HG03558 (cell line): Measurements from ENCODE around the gene ARPC4.
"Not testable (repeated sequence)": the region's sequence is repeated elsewhere in the genome, so short reads cannot be mapped to it uniquely, and the experiment has no call there.

ENCODE experiments used
- ATAC-seq: cut with Tn5 transposase; IDR thresholded peaks from one replicate; pipeline ENCODE4 v1.9.1; 2021; ENCODE audit warnings: moderate number of reproducible peaks; ENCODE audit not compliant: unreplicated experiment; ENCODE audit errors: extremely low read depth

Gene ARPC4

DNA sequence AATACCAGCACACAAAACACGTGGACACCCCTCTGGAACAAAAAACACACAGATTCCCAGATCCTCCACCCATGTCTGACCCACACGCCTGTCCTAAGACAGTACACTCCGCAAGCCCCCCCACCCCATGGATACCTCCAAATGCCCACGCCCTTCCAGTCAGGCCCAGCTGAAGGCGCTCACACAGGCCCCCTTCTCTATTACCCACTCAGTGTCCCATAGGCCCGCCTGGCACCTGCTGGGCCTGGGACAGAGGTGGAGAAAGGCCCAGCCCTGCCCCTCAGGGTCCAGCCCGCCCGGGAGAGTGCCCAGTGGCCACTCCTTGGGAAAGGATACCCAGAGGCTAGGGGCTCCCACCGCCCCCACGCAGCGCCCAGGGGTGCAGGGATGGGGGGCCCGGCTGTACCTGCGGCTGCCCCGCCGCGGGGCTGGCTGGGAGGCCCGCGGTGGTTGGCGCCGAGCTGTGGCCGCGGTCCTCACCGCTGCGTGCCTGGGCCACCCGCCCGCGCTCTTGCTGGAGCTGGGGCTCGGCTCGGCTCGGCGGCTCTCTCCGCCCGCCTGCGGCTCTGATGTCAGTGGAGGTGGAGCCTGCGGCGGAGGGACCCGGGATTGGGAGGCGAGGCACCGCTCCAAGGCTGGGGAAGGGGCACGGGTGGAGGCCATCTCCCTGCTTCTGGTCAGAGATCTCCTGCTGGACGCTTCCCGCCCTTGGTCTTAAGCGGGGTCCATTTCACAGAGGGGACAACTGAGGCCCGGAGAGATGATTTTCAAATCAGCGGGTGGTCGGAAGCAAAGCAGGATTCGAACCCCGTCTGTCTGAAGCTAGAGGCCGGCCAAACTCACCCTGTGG lies 23.2 kb upstream of the ARPC4 start, which contains the start of gene CAMK1:
TSS of gene CAMK1 (minus strand) at position 522 of the 850 bp plus-strand sequence. CDS start 2,198 bp downstream, outside the sequence.
- ATAC-seq: no peak

DNA sequence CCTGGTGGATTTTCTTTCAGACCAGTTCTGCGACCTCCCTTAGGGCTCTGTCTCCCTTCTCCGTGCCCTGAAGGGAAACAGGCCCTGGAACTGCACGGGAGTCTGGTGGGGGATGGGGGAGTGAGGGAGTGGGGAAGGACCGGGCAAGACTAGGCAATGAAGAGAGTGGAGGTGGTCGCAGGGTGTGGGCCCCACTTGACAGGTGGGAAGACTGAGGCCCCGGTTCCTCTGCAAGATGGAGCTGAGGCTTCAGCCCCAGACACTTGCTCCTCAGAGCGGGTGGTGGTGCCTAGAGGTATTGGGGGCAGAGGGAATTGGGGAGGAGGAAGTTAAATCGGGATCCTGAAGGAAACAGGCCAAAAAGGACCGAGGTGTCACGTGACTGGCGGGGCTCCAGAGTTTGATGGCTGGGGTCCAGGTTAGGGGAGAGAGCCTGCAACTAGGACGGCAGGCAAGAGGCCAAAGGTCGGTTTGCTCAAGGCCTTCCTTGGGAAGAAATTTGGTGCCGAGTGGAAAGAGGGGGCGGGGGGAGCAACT lies 22.5 kb upstream of the ARPC4 start:
- no peak for ATAC-seq

DNA sequence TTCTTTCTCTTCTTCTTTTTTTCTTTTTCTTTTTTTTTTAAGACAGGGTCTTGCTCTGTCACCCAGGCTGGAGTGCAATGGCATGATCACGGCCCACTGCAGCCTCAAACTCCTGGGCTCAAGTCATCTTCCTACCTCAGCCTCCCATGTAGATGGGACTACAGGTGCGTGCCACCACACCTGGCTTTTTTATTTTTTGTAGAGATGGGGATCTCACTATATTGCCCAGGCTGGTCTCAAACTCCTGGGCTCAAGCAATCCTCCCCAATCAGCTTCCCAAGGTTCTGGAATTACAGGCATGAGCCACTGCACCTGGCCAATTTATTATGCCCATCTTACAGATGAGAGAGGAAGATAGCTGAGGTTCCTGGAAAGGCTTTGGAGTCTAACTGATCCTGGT lies 21.9 kb upstream of the ARPC4 start:
- not testable (repeated sequence) for ATAC-seq

DNA sequence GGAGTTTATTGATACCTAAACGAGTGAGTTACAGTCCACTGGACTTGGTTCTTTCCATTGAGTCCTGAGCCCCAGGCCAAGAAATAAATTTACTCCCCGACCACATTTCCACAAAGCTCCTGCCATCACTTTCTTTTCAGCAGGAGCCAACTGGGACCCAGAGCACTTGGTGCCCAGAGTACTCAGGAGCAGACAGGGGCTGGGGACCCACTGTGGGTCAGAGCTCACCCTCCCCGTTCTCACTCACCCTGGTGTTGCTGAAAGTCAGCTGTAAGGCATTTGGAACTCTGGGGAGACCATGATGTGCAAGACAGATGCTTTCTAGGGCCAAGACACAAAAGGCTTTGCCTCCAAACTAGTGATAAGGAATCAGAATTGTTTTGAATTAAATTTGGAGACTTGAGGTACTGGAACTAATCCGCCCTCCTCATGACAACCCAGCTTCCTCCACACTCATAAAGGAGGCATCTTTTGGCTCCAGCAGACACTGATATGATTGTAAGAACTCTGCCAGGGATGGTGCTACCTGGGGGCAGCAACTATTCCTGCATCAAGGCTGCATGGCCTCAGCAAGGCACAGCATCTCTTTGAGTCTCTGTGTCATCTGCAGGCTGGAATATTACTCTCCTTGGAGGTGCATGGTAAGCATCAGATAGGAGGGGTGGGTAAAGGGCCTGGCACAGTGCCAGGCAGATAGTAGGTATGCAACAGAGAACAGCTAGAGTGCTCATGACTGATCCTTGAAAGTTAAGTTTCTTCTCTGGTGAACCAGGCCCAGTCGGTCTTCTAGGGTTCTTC lies 15.8 kb upstream of the ARPC4 start:
- no peak for ATAC-seq

DNA sequence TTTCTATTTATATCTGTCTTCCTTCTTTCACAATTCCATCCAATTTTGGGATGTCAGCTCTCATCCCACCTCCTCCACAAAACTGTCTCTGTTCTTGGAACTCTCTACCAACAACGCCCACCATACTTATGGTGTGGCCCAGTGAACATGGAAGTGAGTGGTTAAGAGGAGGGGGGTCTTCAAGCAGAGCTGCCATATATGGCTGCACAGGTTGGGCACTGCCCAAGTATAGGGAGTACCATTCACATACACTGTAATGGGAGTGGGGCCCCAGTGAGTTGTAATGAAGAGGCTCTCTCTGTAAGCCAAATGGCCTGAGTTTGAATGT lies 15.2 kb upstream of the ARPC4 start:
- ATAC-seq: no peak

DNA sequence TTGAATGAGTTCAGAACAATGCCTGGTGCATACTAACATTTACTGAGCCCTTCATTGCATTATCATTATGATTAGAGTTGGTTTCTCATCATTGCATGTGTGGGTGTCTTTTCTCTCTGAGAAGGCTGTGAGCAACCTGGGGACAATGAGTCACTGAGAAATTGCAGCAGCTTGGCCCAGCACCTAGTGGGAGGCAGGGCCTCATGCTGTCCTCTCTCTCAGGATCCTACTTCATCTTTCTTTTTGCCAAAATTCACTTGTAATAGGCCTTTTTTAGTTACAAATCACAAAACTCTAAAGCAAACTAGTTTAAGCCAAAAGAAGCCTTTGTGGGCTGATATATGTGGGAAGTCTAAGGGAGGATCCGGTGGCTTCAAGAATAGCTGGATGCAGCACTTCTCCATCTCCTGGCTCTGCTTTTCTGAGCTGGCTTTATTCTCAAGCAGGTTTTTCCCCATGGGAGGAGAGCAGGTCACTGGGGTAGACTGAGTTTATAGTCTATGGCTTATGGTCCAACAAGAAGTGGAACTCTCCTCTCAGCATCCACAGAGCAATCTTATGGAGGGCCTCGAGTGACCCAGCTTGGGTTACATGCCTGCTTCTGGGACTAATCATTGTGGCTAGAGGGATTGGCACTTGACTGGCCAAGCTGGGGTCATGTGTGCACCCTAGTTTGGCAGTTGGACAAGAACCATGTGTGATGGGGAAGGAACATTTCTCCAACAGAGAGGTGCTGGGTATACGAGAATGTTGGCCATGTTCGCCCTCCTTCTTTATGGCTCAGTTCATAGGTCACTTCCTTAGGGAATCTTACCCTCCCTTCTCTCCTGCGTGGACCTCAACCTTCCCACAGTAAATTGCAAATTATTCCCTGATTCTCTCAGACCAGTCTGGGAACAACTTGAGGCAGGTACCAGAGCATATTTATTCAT lies 14.5 kb upstream of the ARPC4 start:
- no peak for ATAC-seq

DNA sequence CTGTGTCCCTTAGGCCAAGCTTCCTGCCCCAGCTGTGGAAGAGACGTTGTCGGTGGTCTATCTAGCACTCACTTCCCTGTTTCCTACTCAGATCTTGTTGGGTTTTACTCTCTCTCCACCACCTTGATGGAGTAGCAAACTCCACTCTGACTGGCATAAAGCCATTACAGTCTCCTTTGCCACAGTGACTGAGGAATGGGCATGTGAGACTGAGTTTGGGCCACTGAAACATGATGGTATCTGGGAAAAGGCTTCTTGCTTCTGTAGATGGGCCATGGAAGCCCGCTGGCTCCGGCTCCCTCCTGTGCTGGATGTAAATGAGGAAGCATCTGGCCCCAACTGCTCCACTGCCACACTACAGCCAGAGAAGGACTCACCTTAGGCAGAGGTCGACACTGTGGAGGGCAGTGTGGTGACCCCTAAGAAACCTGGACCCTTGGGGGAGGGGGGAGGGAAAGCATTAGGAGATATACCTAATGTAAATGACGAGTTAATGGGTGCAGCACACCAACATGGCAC lies 13.7 kb upstream of the ARPC4 start:
- no peak for ATAC-seq

DNA sequence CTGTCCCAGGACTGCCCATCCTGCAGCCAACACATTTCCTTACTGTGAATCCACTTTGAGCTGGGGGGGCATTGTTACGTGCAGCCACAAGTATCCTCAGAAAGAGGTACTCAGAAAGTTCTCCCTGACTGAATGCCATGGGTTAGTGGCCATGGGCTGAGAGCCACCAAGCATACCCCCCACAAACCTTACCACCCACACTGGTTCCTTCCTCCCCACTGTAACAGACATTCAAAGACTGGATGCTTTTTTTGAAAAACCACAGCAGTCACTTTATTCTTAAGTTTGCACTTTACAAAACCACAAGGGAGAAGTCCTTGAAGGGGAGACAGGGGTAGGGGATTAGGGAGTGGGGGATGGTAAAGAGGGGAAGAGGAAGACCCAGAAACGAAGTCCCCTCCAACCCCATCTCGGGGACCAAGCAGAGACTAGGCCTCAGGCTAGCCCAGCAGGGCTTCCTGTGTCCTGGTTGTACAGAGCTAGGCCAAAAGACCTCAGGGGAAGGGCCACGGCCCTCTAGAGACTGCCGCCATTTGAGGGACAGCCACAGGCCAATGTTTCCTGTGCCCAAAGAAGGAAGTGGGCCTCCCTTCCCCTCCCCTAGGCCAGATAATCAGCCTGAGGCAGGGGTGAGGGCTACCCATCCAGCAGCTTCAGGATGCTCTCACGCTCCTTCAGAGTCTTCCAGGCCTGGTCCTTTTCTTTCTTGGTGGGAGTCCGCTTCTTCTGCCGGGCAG lies 13.0 kb upstream of the ARPC4 start:
- no peak for ATAC-seq

DNA sequence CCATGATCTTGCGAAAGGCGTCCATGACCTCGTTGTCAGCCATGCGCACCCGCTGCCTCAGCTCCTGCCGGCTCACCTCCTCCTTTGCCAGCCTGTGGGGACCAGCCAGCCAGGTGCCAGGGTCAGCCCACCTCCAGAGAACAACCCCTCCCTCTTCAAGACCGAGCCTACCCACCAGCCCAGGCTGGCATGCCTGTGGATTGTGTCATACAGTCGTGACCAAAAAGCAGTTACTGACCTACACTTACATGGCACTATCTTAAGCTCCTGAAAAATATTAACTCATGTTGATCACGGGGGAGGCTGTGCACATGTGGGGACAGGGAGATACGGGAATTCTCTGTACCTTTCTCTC lies 12.4 kb upstream of the ARPC4 start:
- no peak for ATAC-seq

DNA sequence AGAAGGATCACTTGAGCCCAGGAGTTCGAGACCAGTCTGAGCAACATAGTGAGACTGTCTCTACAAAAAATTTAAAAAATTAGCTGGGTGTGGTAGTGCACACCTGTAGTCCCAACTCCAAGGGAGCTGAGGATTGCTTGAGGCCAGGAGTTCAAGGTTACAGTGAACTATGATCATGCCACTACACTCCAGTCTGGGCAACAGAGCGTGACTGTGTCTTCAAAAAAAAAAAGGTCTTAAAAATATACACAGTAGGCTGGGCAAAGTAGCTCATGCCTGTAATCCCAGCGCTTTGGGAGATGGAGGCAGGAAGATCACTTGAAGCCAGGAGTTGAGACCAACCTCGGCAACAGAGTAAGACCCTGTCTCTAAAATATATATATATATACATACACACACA lies 12.0 kb upstream of the ARPC4 start:
- ATAC-seq: no peak

DNA sequence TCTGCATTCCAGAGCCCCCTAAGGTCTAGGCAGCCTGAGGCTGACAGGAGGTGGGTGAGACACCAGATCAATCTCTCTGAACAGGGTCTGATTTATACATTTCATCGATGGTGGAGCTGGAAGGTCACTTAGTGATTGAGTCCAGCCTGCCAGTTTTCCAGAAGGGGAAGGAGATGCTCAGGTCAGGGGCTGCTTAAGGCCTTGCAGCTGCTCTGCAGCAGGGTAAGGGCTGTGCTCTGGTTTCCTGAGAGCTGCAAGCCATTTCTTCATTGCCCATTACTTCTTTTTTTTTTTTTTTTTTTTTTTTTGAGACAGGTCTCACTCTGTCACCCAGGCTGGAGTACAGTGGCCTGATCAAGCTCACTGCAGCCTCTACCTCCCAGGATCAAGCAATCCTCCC lies 11.3 kb upstream of the ARPC4 start:
- no peak for ATAC-seq

DNA sequence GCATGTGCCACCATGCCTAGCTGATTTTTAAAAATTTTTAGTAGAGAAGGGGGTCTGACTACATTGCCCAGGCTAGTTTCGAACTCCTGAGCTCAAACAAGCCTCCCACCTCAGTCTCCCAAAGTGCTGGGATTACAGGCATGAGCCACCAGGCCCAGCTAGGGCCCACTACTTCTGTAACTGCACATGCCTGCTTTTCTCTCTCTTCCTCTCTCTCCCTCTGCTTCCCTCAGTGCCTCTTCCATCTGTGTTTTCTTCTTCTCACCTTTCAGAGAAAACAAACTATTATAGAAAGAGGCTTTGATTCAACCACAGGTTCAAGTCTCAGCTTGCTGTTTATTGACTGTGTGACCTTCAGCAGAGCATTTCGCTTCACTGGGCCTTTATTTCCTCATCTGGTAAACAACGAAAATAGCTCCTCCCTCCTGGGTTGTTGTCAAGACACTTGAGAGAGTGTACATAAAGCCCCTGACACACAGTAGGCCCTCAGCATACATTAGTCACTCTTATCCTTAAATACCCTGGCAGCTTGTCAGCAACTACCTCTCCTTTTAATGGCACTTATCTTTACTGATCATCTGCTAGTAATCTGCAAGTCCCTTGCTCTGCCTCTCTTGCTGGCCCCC lies 10.8 kb upstream of the ARPC4 start:
- no peak for ATAC-seq

DNA sequence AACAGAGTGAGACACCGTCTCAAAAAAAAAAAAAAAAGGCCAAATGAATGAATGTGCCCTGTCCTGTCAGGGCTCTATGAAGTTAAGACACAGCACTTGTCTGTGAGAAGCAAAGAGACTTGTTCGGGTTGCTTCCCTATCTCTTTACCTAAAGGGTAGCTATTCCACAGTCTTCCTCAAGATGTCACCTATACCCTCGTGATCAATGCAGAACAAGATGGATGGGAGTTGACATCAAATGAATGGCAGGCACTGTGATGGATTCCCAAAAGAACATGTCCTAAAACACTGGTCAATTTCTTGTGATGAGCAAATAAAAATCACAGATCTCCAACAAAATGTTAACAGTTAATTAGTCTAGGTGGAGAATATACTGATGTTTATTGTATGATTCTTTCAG lies 10.1 kb upstream of the ARPC4 start:
- no peak for ATAC-seq

DNA sequence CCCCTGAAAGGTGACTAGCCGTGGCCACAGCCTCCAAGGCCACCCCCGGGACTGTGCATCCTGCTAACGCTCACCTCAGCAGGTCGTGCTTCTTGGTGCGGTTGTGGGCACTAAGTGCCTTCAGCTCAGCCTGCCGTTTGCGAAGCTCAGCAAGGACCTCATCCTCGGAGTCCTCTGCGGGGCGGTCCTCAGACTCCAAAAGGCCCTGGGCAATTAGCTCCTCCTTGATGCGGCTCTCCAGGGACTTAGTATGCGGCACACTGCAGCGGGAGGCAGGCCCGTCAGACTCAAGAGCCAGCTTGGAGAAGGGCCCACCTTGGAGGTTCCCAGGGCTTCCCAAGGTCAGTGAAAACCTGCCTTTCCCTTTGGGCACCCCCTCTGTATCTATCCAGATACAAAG lies 8.9 kb upstream of the ARPC4 start:
- ATAC-seq: no peak

DNA sequence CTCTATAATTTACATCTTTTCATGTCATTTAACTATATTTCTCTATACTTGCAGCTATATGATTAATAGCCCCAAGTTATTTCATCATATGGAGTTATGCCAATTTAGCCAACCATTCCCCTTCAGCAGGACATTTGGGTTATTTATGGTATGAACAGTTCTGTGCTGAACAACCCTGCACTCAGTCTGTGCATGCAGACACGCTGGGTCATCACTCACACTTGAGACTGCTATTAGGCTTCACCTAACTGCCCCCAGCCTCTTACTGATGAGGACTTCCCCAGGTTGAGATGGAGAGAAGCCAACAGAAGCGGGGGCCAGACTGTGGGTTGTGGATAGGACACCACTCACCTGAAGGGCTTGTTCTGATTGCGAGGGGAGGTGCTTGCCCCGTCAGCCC lies 7.9 kb upstream of the ARPC4 start:
- no peak for ATAC-seq

DNA sequence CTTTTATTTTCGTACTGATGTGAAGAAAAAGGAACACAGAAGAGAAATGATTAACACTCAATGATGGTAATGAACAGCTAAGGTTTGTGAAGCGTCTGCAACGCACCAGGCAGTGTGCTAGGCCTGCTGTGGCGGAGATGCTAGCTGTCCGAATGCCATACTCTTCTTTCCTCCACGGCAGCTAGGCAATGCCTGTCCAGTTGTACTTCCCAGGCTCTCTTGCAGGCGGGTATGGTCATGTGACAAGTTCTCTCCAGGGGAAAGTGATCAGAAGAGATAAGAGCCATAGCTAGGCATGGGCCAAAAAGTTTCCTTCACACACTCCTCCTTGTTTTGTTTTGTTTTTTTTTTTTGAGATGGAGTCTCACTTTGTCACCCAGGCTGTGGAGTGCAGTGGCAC lies 7.3 kb upstream of the ARPC4 start:
- no peak for ATAC-seq

DNA sequence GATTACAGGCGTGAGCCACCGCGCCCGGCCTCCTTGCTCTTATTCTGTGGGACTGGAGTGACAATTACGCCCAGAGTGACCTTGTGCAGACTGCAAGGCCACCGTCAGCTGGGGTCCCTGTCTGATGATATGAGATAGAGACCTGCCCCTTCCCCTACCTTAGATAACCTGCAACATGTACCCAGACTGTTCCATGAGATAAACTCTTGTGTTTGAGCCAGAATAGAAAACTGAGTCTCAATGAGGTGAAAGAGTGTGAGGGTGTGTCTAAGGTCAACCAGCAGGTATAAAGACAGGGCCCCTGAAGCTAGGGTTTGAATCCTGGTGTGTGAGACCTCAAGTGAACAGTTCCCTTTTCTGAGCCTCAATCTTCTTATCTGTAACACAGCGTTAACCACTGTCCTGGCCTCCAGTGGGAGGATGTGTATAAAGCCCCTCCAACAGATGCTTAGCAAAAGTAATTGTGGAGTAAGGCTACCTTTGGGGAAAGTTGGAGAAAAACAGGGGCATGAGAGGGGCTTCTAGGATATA lies 6.6 kb upstream of the ARPC4 start:
- no peak for ATAC-seq

DNA sequence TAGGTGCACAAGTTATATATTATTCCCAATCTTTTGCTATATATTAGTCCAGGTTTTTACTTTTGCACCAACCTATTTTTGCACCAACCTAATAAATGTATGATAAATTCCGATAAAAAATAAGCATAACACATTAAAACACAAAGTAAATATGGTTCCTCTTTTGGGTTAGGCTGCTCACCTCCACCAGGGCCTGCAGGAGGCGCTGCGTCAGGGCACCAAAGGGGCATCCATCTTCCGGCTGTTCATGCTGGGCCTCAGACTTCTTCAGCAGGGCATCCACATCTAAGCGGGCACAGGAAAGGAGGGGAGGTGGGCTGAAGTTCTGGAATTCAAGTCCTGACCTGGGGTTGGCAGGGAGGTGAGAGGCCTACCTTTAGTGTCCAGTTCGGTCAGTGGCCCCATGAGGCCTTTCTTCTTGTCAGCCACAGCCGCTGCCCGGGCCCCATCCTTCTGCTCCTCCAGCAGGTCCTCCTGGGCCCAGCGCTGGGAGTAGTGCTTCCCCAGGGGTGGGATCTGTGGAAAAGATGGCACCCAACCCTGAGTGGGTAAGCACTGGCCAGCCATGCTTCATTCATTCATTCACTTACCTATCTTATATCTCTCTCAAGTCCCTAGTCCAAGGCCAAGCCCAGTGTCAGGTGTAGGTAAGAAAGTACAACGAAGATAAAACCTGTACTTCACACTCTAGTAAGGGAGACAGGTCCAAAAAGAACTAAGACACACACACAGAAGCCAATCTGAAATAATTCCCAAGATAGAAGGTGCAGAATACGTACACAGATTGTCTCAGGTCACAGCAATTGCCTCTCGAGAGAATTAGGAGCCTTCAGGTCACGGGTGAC lies 5.8 kb upstream of the ARPC4 start:
- ATAC-seq: no peak
